ENCODE data around the gene RND1. TPM values are rescaled to one million over a fixed set of nuclear protein-coding genes. Genes with fewer than 3 reads are reported as not detected.
A peak's percentile ranks its signal among the peaks of the same experiment; 100 is the strongest.

RND1 gene
- total RNA-seq, 1 donor from 2014 or later = 7.1 TPM

GRCh38 chr12:48815126-48816110, 50.3 kb downstream of the RND1 start:
- intact Hi-C loops (cut with DNase I) = no loop called here
- Histone ChIP-seq H3K36me3 (no peaks in the 10 kb centered on the region), H3K4me1 (peaks cover 30% of the 10 kb centered on the region), H3K27me3 (no peaks in the 10 kb centered on the region), H3K9me3 (no peaks in the 10 kb centered on the region), H3K4me3 (peak overlapping the region; percentile 94), H3K27ac (peak overlapping the region; percentile 87)
- ATAC-seq (peak; percentile 81), DNase-seq (peak; percentile 87)
- no peak for TF ChIP-seq CTCF (IDR thresholded peaks at IDR 0.05)

- Histone ChIP-seq H3K27me3 (no peaks in the 10 kb centered on the region), H3K27ac (peak overlapping the region; percentile 87), H3K4me1 (peaks cover 30% of the 10 kb centered on the region), H3K9me3 (no peaks in the 10 kb centered on the region), H3K36me3 (no peaks in the 10 kb centered on the region), H3K4me3 (peak overlapping the region; percentile 94)
- peak; percentile 99 for TF ChIP-seq CTCF (IDR thresholded peaks at IDR 0.05)
- intact Hi-C loops (cut with DNase I) = no loop called here
- DNase-seq = peak; percentile 94
- peak; percentile 92 for ATAC-seq
Observed at GRCh38 chr12:48814262-48815125, 51.2 kb downstream of the RND1 start.

- Histone ChIP-seq H3K27ac (peak overlapping the region; percentile 87), H3K27me3 (no peaks in the 10 kb centered on the region), H3K4me3 (peak overlapping the region; percentile 94), H3K4me1 (peaks cover 30% of the 10 kb centered on the region), H3K36me3 (no peaks in the 10 kb centered on the region), H3K9me3 (no peaks in the 10 kb centered on the region)
- TF ChIP-seq CTCF (IDR thresholded peaks at IDR 0.05) = no peak
- ATAC-seq = no peak
- intact Hi-C loops (cut with DNase I) = no loop called here
- DNase-seq = no peak
Observed at GRCh38 chr12:48813465-48814261, 52.0 kb downstream of the RND1 start.

GRCh38 chr12:48812389-48812788, 53.3 kb downstream of the RND1 start:
- peaks cover 24% of the 10 kb centered on the region for H3K4me1 ChIP-seq
- H3K27ac ChIP-seq = no peak overlapping the region
- H3K9me3 ChIP-seq = no peaks in the 10 kb centered on the region
- H3K36me3 ChIP-seq = no peaks in the 10 kb centered on the region
- intact Hi-C loops (cut with DNase I) = no loop called here
- no peaks in the 10 kb centered on the region for H3K27me3 ChIP-seq
- ATAC-seq = no peak
- no peak for DNase-seq
- no peak overlapping the region for H3K4me3 ChIP-seq
- no peak for TF ChIP-seq CTCF (IDR thresholded peaks at IDR 0.05)

GRCh38 chr12:48811437-48812090, 54.1 kb downstream of the RND1 start:
- Histone ChIP-seq H3K4me1 (peaks cover 23% of the 10 kb centered on the region), H3K27ac (no peak overlapping the region), H3K9me3 (no peaks in the 10 kb centered on the region), H3K4me3 (no peak overlapping the region), H3K27me3 (no peaks in the 10 kb centered on the region), H3K36me3 (no peaks in the 10 kb centered on the region)
- DNase-seq (no peak), ATAC-seq (no peak)
- intact Hi-C loops (cut with DNase I) = no loop called here
- TF ChIP-seq CTCF (IDR thresholded peaks at IDR 0.05) = no peak
